ENCODE measurements around the gene LARP4B.

Gene LARP4B

GRCh38 chr10:865924-866576 lies 65.5 kb downstream of the LARP4B start:
- Histone ChIP-seq H2BK120ac (ENCODE audit: low read depth, low read length) (no peak overlapping the region), H3K9me3 (replicated peaks in 1 of 2; ENCODE audit: control insufficient read depth in 2 of 2, insufficient read depth in 1 of 2, low read depth in 1 of 2, low read length in 2 of 2) (peaks cover 0 to 8% of the 10 kb centered on the region in 2 donors), H2AFZ (ENCODE audit: low read length) (no peak overlapping the region), H2BK5ac (ENCODE audit: low read length) (no peak overlapping the region), H3K27me3 (ENCODE audit: control insufficient read depth in 3 of 3, insufficient read depth in 3 of 3, low read depth in 1 of 3, low read length in 3 of 3) (no peaks in the 10 kb centered on the region), H2BK15ac (ENCODE audit: low read length) (no peak overlapping the region), H3K4me3 (ENCODE audit: low read length in 2 of 2) (no peak overlapping the region), H3K14ac (ENCODE audit: low read length) (no peak overlapping the region), H3K36me3 (replicated peaks in 1 of 2; ENCODE audit: control insufficient read depth in 2 of 2, insufficient read depth in 2 of 2, low read length in 2 of 2) (peaks cover 14 to 78% of the 10 kb centered on the region in 2 donors), H3K23ac (ENCODE audit: low read depth, low read length, poor library complexity) (no peak overlapping the region), H3K27ac (replicated peaks; ENCODE audit: low read length) (no peak overlapping the region), H2BK12ac (ENCODE audit: low read length) (no peak overlapping the region), H3K4me1 (ENCODE audit: control insufficient read depth in 2 of 2, insufficient read depth in 1 of 2, low read depth in 1 of 2, low read length in 2 of 2) (peaks cover 0 to 1% of the 10 kb centered on the region in 2 donors), H3K9ac (ENCODE audit: low read depth, low read length, poor library complexity) (no peak overlapping the region), H3K18ac (ENCODE audit: low read length) (no peak overlapping the region), H2AK5ac (ENCODE audit: low read depth, low read length) (no peak overlapping the region), H4K91ac (ENCODE audit: low read depth, low read length, poor library complexity) (no peak overlapping the region), H4K8ac (ENCODE audit: low read depth, low read length) (no peak overlapping the region), H3K4ac (ENCODE audit: low read length) (no peak overlapping the region), H3K79me1 (ENCODE audit: low read depth, low read length) (peaks cover 3% of the 10 kb centered on the region), H3K4me2 (ENCODE audit: insufficient read depth, low read length, poor library complexity, severe bottlenecking) (no peak overlapping the region)
- no peak for DNase-seq (ENCODE audit: low spot score)
- no CpG with 5 or more reads among the region's 8 CpGs for WGBS, 2 donors (ENCODE audit: extremely low coverage in 2 of 2, insufficient read length in 2 of 2, insufficient replicate concordance in 1 of 2)

- H3K36me3 ChIP-seq (replicated peaks in 1 of 2; ENCODE audit: control insufficient read depth in 2 of 2, insufficient read depth in 2 of 2, low read length in 2 of 2): peaks cover 15 to 80% of the 10 kb centered on the region in 2 donors
- no CpG with 5 or more reads among the region's 8 CpGs for WGBS, 2 donors (ENCODE audit: extremely low coverage in 2 of 2, insufficient read length in 2 of 2, insufficient replicate concordance in 1 of 2)
- no peak overlapping the region for H2AK5ac ChIP-seq (ENCODE audit: low read depth, low read length)
Observed at GRCh38 chr10:865257-865656, 66.2 kb downstream of the LARP4B start.

GRCh38 chr10:860519-860918 lies 71.0 kb downstream of the LARP4B start:
- Histone ChIP-seq H2AFZ (ENCODE audit: low read length) (no peak overlapping the region), H3K4me1 (ENCODE audit: control insufficient read depth in 2 of 2, insufficient read depth in 1 of 2, low read depth in 1 of 2, low read length in 2 of 2) (peaks cover 0 to 8% of the 10 kb centered on the region in 2 donors), H3K9me3 (replicated peaks in 1 of 2; ENCODE audit: control insufficient read depth in 2 of 2, insufficient read depth in 1 of 2, low read depth in 1 of 2, low read length in 2 of 2) (peaks cover 2 to 18% of the 10 kb centered on the region in 2 donors), H3K23ac (ENCODE audit: low read depth, low read length, poor library complexity) (no peak overlapping the region), H3K14ac (ENCODE audit: low read length) (no peak overlapping the region), H2BK12ac (ENCODE audit: low read length) (no peak overlapping the region), H3K36me3 (replicated peaks in 1 of 2; ENCODE audit: control insufficient read depth in 2 of 2, insufficient read depth in 2 of 2, low read length in 2 of 2) (peaks cover 22 to 95% of the 10 kb centered on the region in 2 donors), H2BK15ac (ENCODE audit: low read length) (no peak overlapping the region), H4K8ac (ENCODE audit: low read depth, low read length) (no peak overlapping the region), H3K27me3 (ENCODE audit: control insufficient read depth in 3 of 3, insufficient read depth in 3 of 3, low read depth in 1 of 3, low read length in 3 of 3) (no peaks in the 10 kb centered on the region), H2AK5ac (ENCODE audit: low read depth, low read length) (no peak overlapping the region), H3K18ac (ENCODE audit: low read length) (no peak overlapping the region), H2BK5ac (ENCODE audit: low read length) (no peak overlapping the region), H3K27ac (replicated peaks; ENCODE audit: low read length) (no peak overlapping the region), H3K79me1 (ENCODE audit: low read depth, low read length) (peaks cover 6% of the 10 kb centered on the region), H3K4me2 (ENCODE audit: insufficient read depth, low read length, poor library complexity, severe bottlenecking) (no peak overlapping the region), H4K91ac (ENCODE audit: low read depth, low read length, poor library complexity) (no peak overlapping the region), H3K4me3 (ENCODE audit: low read length in 2 of 2) (no peak overlapping the region), H3K9ac (ENCODE audit: low read depth, low read length, poor library complexity) (no peak overlapping the region), H3K4ac (ENCODE audit: low read length) (no peak overlapping the region), H2BK120ac (ENCODE audit: low read depth, low read length) (no peak overlapping the region)
- WGBS, 2 donors (ENCODE audit: extremely low coverage in 2 of 2, insufficient read length in 2 of 2, insufficient replicate concordance in 1 of 2): no CpG with 5 or more reads among the region's 4 CpGs
- no peak for DNase-seq (ENCODE audit: low spot score)

More at GRCh38 chr10:865257-865656, 66.2 kb downstream of the LARP4B start:
- no peak overlapping the region for H3K14ac ChIP-seq (ENCODE audit: low read length)
- no peak overlapping the region for H3K4ac ChIP-seq (ENCODE audit: low read length)
- no peak for DNase-seq (ENCODE audit: low spot score)
- H3K18ac ChIP-seq (ENCODE audit: low read length): no peak overlapping the region
- H3K27ac ChIP-seq (replicated peaks; ENCODE audit: low read length): no peak overlapping the region
- H2BK5ac ChIP-seq (ENCODE audit: low read length): no peak overlapping the region
- no peak overlapping the region for H2AFZ ChIP-seq (ENCODE audit: low read length)
- no peak overlapping the region for H2BK120ac ChIP-seq (ENCODE audit: low read depth, low read length)
- peak overlapping the region; percentile 35 for H3K9ac ChIP-seq (ENCODE audit: low read depth, low read length, poor library complexity)
- H3K79me1 ChIP-seq (ENCODE audit: low read depth, low read length): peaks cover 3% of the 10 kb centered on the region
- H3K27me3 ChIP-seq (ENCODE audit: control insufficient read depth in 3 of 3, insufficient read depth in 3 of 3, low read depth in 1 of 3, low read length in 3 of 3): no peaks in the 10 kb centered on the region
- H3K4me2 ChIP-seq (ENCODE audit: insufficient read depth, low read length, poor library complexity, severe bottlenecking): no peak overlapping the region
- H2BK15ac ChIP-seq (ENCODE audit: low read length): no peak overlapping the region
- H2BK12ac ChIP-seq (ENCODE audit: low read length): peak overlapping the region; percentile 27
- H3K23ac ChIP-seq (ENCODE audit: low read depth, low read length, poor library complexity): no peak overlapping the region
- no peak overlapping the region for H4K91ac ChIP-seq (ENCODE audit: low read depth, low read length, poor library complexity)
- H3K4me1 ChIP-seq (ENCODE audit: control insufficient read depth in 2 of 2, insufficient read depth in 1 of 2, low read depth in 1 of 2, low read length in 2 of 2): peaks cover 0 to 1% of the 10 kb centered on the region in 2 donors
- peak overlapping the region in 1 of 2 donors; percentile 10 for H3K4me3 ChIP-seq (ENCODE audit: low read length in 2 of 2)
- H4K8ac ChIP-seq (ENCODE audit: low read depth, low read length): peak overlapping the region; percentile 53
- peaks cover 0 to 13% of the 10 kb centered on the region in 2 donors for H3K9me3 ChIP-seq (replicated peaks in 1 of 2; ENCODE audit: control insufficient read depth in 2 of 2, insufficient read depth in 1 of 2, low read depth in 1 of 2, low read length in 2 of 2)

- Histone ChIP-seq H2BK15ac (ENCODE audit: low read length) (no peak overlapping the region), H4K91ac (ENCODE audit: low read depth, low read length, poor library complexity) (no peak overlapping the region), H2BK5ac (ENCODE audit: low read length) (peak overlapping the region; percentile 19), H2AK5ac (ENCODE audit: low read depth, low read length) (no peak overlapping the region), H3K23ac (ENCODE audit: low read depth, low read length, poor library complexity) (peak overlapping the region; percentile 44), H3K27me3 (ENCODE audit: control insufficient read depth in 3 of 3, insufficient read depth in 3 of 3, low read depth in 1 of 3, low read length in 3 of 3) (no peaks in the 10 kb centered on the region), H2BK120ac (ENCODE audit: low read depth, low read length) (no peak overlapping the region), H2BK12ac (ENCODE audit: low read length) (no peak overlapping the region), H3K9me3 (replicated peaks in 1 of 2; ENCODE audit: control insufficient read depth in 2 of 2, insufficient read depth in 1 of 2, low read depth in 1 of 2, low read length in 2 of 2) (peaks cover 2 to 26% of the 10 kb centered on the region in 2 donors), H3K14ac (ENCODE audit: low read length) (no peak overlapping the region), H3K18ac (ENCODE audit: low read length) (no peak overlapping the region), H2AFZ (ENCODE audit: low read length) (no peak overlapping the region), H3K79me1 (ENCODE audit: low read depth, low read length) (peaks cover 6% of the 10 kb centered on the region), H3K27ac (replicated peaks; ENCODE audit: low read length) (no peak overlapping the region), H4K8ac (ENCODE audit: low read depth, low read length) (no peak overlapping the region), H3K4me1 (ENCODE audit: control insufficient read depth in 2 of 2, insufficient read depth in 1 of 2, low read depth in 1 of 2, low read length in 2 of 2) (peaks cover 0 to 7% of the 10 kb centered on the region in 2 donors), H3K4ac (ENCODE audit: low read length) (no peak overlapping the region), H3K4me2 (ENCODE audit: insufficient read depth, low read length, poor library complexity, severe bottlenecking) (no peak overlapping the region), H3K4me3 (ENCODE audit: low read length in 2 of 2) (no peak overlapping the region), H3K36me3 (replicated peaks in 1 of 2; ENCODE audit: control insufficient read depth in 2 of 2, insufficient read depth in 2 of 2, low read length in 2 of 2) (peaks cover 13 to 96% of the 10 kb centered on the region in 2 donors), H3K9ac (ENCODE audit: low read depth, low read length, poor library complexity) (peak overlapping the region; percentile 50)
- DNase-seq (ENCODE audit: low spot score): no peak
- no CpG with 5 or more reads among the region's 11 CpGs for WGBS, 2 donors (ENCODE audit: extremely low coverage in 2 of 2, insufficient read length in 2 of 2, insufficient replicate concordance in 1 of 2)
Observed at GRCh38 chr10:856416-857157, 74.9 kb downstream of the LARP4B start.
